SJCRH30 (cell line): ENCODE data around the gene MYCN. TPM values are rescaled to one million over a fixed set of nuclear protein-coding genes. Genes with fewer than 3 reads are reported as not detected.
A peak's percentile ranks its signal among the peaks of the same experiment; 100 is the strongest.

Experiments
- DNase-seq, 2 experiments: peaks; one replicate each; pipeline ENCODE4 v3.0.0-alpha.2; 2015 to 2020
- H3K27ac ChIP-seq: fragments of 250-450 bp; sonication (Bioruptor Pico); 2 replicates; pipeline ENCODE4 v1.5.1; 2020; ENCODE audit warnings: mild to moderate bottlenecking, moderate library complexity
- H3K27me3 ChIP-seq: fragments of 250-450 bp; sonication (Bioruptor Pico); 2 replicates; pipeline ENCODE4 v1.5.1; 2020; ENCODE audit warnings: mild to moderate bottlenecking, moderate library complexity
- H3K36me3 ChIP-seq: fragments of 250-450 bp; sonication (Bioruptor Pico); 2 replicates; pipeline ENCODE4 v1.5.1; 2020; ENCODE audit warnings: mild to moderate bottlenecking, moderate library complexity
- H3K4me1 ChIP-seq: fragments of 250-450 bp; sonication (Bioruptor Pico); 2 replicates; pipeline ENCODE4 v1.5.1; 2020; ENCODE audit warnings: mild to moderate bottlenecking, moderate library complexity
- H3K4me3 ChIP-seq: fragments of 250-450 bp; sonication (Bioruptor Pico); 2 replicates; pipeline ENCODE4 v1.5.1; 2020; ENCODE audit warnings: mild to moderate bottlenecking, moderate library complexity
- H3K9me3 ChIP-seq: fragments of 250-450 bp; sonication (Bioruptor Pico); replicated peaks from 2 replicates; pipeline ENCODE4 v1.5.1; 2020; ENCODE audit warnings: mild to moderate bottlenecking, moderate library complexity
- total RNA-seq: library from RNA; depleted of rRNA; stranded (reverse); fragments of >200 nt; shearing (Covaris generic); gene quantifications from 2 replicates; pipeline ENCODE4 v1.2.3, GENCODE V29; 2014

Gene MYCN
- total RNA-seq, 1 experiment from 2014 or later, result 190 TPM

GRCh38 chr2:15975676-15976075, 35.3 kb downstream of the MYCN start:
- no peaks in the 10 kb centered on the region for H3K27me3 ChIP-seq
- no peaks in the 10 kb centered on the region for H3K9me3 ChIP-seq
- no peaks in the 10 kb centered on the region for H3K4me1 ChIP-seq
- H3K27ac ChIP-seq, result no peak overlapping the region
- DNase-seq, result no peak
- no peak overlapping the region for H3K4me3 ChIP-seq
- no peaks in the 10 kb centered on the region for H3K36me3 ChIP-seq

GRCh38 chr2:15976354-15976753, 36.0 kb downstream of the MYCN start:
- H3K36me3 ChIP-seq, result no peaks in the 10 kb centered on the region
- no peak for DNase-seq
- no peaks in the 10 kb centered on the region for H3K9me3 ChIP-seq
- no peaks in the 10 kb centered on the region; the same call in 1 of the 2 replicates for H3K4me1 ChIP-seq
- no peak overlapping the region for H3K4me3 ChIP-seq
- H3K27ac ChIP-seq, result no peak overlapping the region
- no peaks in the 10 kb centered on the region for H3K27me3 ChIP-seq

GRCh38 chr2:15979051-15979758, 38.9 kb downstream of the MYCN start:
- H3K27ac ChIP-seq, result no peak overlapping the region
- no peaks in the 10 kb centered on the region for H3K36me3 ChIP-seq
- peaks cover 26% of the 10 kb centered on the region for H3K4me1 ChIP-seq
- no peak for DNase-seq
- H3K27me3 ChIP-seq, result no peaks in the 10 kb centered on the region
- H3K4me3 ChIP-seq, result no peak overlapping the region
- no peaks in the 10 kb centered on the region for H3K9me3 ChIP-seq

GRCh38 chr2:15979759-15980604, 39.6 kb downstream of the MYCN start:
- Histone ChIP-seq H3K36me3 (no peaks in the 10 kb centered on the region), H3K4me1 (peaks cover 34% of the 10 kb centered on the region), H3K4me3 (no peak overlapping the region), H3K27me3 (no peaks in the 10 kb centered on the region), H3K27ac (no peak overlapping the region), H3K9me3 (no peaks in the 10 kb centered on the region)
- DNase-seq, result no peak

- no peak overlapping the region for H3K27ac ChIP-seq
- H3K4me1 ChIP-seq, result peaks cover 41% of the 10 kb centered on the region
- no peaks in the 10 kb centered on the region for H3K27me3 ChIP-seq
- no peaks in the 10 kb centered on the region for H3K36me3 ChIP-seq
- DNase-seq, result no peak
- H3K9me3 ChIP-seq, result no peaks in the 10 kb centered on the region
- H3K4me3 ChIP-seq, result no peak overlapping the region
Observed at GRCh38 chr2:15980605-15981098, 40.3 kb downstream of the MYCN start.

GRCh38 chr2:15981646-15982045, 41.3 kb downstream of the MYCN start:
- peaks cover 51% of the 10 kb centered on the region for H3K4me1 ChIP-seq
- H3K4me3 ChIP-seq, result no peak overlapping the region
- H3K36me3 ChIP-seq, result no peaks in the 10 kb centered on the region
- no peaks in the 10 kb centered on the region for H3K9me3 ChIP-seq
- no peak for DNase-seq
- no peaks in the 10 kb centered on the region for H3K27me3 ChIP-seq
- peak overlapping the region; percentile 91 for H3K27ac ChIP-seq

GRCh38 chr2:15982285-15983044, 42.1 kb downstream of the MYCN start:
- H3K36me3 ChIP-seq, result no peaks in the 10 kb centered on the region
- H3K4me1 ChIP-seq, result peaks cover 52% of the 10 kb centered on the region
- no peaks in the 10 kb centered on the region for H3K9me3 ChIP-seq
- peak overlapping the region; percentile 2 for H3K4me3 ChIP-seq
- peak overlapping the region; percentile 91 for H3K27ac ChIP-seq
- DNase-seq, result peak; percentile 93 to 97
- H3K27me3 ChIP-seq, result no peaks in the 10 kb centered on the region

GRCh38 chr2:15983496-15983895, 43.1 kb downstream of the MYCN start:
- Histone ChIP-seq H3K27me3 (no peaks in the 10 kb centered on the region), H3K4me3 (no peak overlapping the region; the same call in 1 of the 2 replicates), H3K36me3 (no peaks in the 10 kb centered on the region), H3K27ac (peak overlapping the region; percentile 91), H3K4me1 (peaks cover 52% of the 10 kb centered on the region), H3K9me3 (no peaks in the 10 kb centered on the region)
- DNase-seq, result peak; percentile 56 to 74

GRCh38 chr2:15984368-15985255, 44.3 kb downstream of the MYCN start:
- DNase-seq, result peak; percentile 97 to 99
- H3K4me3 ChIP-seq, result peak overlapping the region; percentile 49
- peak overlapping the region; percentile 91 for H3K27ac ChIP-seq

GRCh38 chr2:15985531-15985930, 45.2 kb downstream of the MYCN start:
- Histone ChIP-seq H3K4me1 (peaks cover 62% of the 10 kb centered on the region), H3K9me3 (no peaks in the 10 kb centered on the region), H3K36me3 (no peaks in the 10 kb centered on the region), H3K27ac (peak overlapping the region; percentile 91), H3K4me3 (no peak overlapping the region), H3K27me3 (no peaks in the 10 kb centered on the region)
- DNase-seq, result no peak

More at GRCh38 chr2:15984368-15985255, 44.3 kb downstream of the MYCN start:
- H3K36me3 ChIP-seq, result no peaks in the 10 kb centered on the region
- no peaks in the 10 kb centered on the region for H3K9me3 ChIP-seq
- no peaks in the 10 kb centered on the region for H3K27me3 ChIP-seq
- H3K4me1 ChIP-seq, result peaks cover 53% of the 10 kb centered on the region

- H3K27ac ChIP-seq, result no peak overlapping the region; the same call in 1 of the 2 replicates
- H3K4me1 ChIP-seq, result peaks cover 68% of the 10 kb centered on the region
- H3K9me3 ChIP-seq, result no peaks in the 10 kb centered on the region
- no peaks in the 10 kb centered on the region for H3K36me3 ChIP-seq
- peak; percentile 40 to 63 for DNase-seq
- no peak overlapping the region for H3K4me3 ChIP-seq
- no peaks in the 10 kb centered on the region for H3K27me3 ChIP-seq
Observed at GRCh38 chr2:15986068-15986560, 45.8 kb downstream of the MYCN start.

GRCh38 chr2:15986644-15987043, 46.3 kb downstream of the MYCN start:
- Histone ChIP-seq H3K4me1 (peaks cover 71% of the 10 kb centered on the region), H3K9me3 (no peaks in the 10 kb centered on the region), H3K27me3 (no peaks in the 10 kb centered on the region), H3K27ac (no peak overlapping the region), H3K36me3 (no peaks in the 10 kb centered on the region), H3K4me3 (no peak overlapping the region)
- DNase-seq, result no peak

- no peak for DNase-seq
- Histone ChIP-seq H3K4me3 (no peak overlapping the region), H3K27ac (no peak overlapping the region), H3K36me3 (no peaks in the 10 kb centered on the region), H3K9me3 (no peaks in the 10 kb centered on the region), H3K4me1 (peaks cover 68% of the 10 kb centered on the region), H3K27me3 (no peaks in the 10 kb centered on the region)
Observed at GRCh38 chr2:15988733-15989132, 48.4 kb downstream of the MYCN start.

- no peaks in the 10 kb centered on the region for H3K27me3 ChIP-seq
- H3K27ac ChIP-seq, result peak overlapping the region; percentile 53
- H3K4me3 ChIP-seq, result no peak overlapping the region
- H3K9me3 ChIP-seq, result no peaks in the 10 kb centered on the region
- no peaks in the 10 kb centered on the region for H3K36me3 ChIP-seq
- no peak for DNase-seq
- peaks cover 67% of the 10 kb centered on the region for H3K4me1 ChIP-seq
Observed at GRCh38 chr2:15989559-15989958, 49.2 kb downstream of the MYCN start.
